Erythroblast (primary cell): ENCODE results near the gene RAD18.

Source experiments
- GATA1 ChIP-seq: IDR thresholded peaks from 2 replicates; pipeline ENCODE4 v1.6.1; 2011; ENCODE audit warnings: low read depth, mild to moderate bottlenecking, control low read depth, low read length, moderate library complexity
- POLR2A ChIP-seq: IDR thresholded peaks from 2 replicates; pipeline ENCODE4 v1.6.1; 2011; ENCODE audit warnings: mild to moderate bottlenecking, low read length

GRCh38 chr3:8963137-8963853 lies at the start of gene RAD18:
- TF ChIP-seq POLR2A (peak; percentile 74), GATA1 (no peak)
